GM12878 (cell line): ENCODE results near the gene ZNF462. TPM values are rescaled to one million over a fixed set of nuclear protein-coding genes. Genes with fewer than 3 reads are reported as not detected.

ENCODE experiments used
- BHLHE40 ChIP-seq, 2 experiments: fragments of 450-650 bp in 1 of 2; IDR thresholded peaks; 2 replicates each; pipeline ENCODE4 v1.6.1; 2011 to 2017; ENCODE audit warnings: low read depth in 2 of 2, borderline replicate concordance in 1 of 2, improper control_type of control experiment in 1 of 2, low read length in 1 of 2, mild to moderate bottlenecking in 1 of 2
- CBX3 ChIP-seq: fragments of 200-600 bp; sonication (generic); IDR thresholded peaks from 2 replicates; pipeline ENCODE4 v1.6.1; 2016; ENCODE audit warnings: low read depth, borderline replicate concordance
- CHD1 ChIP-seq: IDR thresholded peaks from 2 replicates; pipeline ENCODE4 v1.6.1; 2012; ENCODE audit warnings: low read depth, low read length, improper control_type of control experiment
- GABPA ChIP-seq: IDR thresholded peaks from 2 replicates; pipeline ENCODE4 v1.6.1; 2014; ENCODE audit warnings: antibody characterized with exemption, low read depth, mild to moderate bottlenecking, inconsistent platforms
- IKZF2 ChIP-seq, 2 experiments: fragments of 450-650 bp; IDR thresholded peaks; 2 replicates each; pipeline ENCODE4 v1.6.1; 2017; ENCODE audit warnings: mild to moderate bottlenecking in 2 of 2, moderate library complexity in 2 of 2
- JUND ChIP-seq: IDR thresholded peaks from 2 replicates; pipeline ENCODE4 v1.6.1; 2012; ENCODE audit warnings: low read depth, mild to moderate bottlenecking, low read length, improper control_type of control experiment, moderate library complexity
- NFIC ChIP-seq: IDR thresholded peaks from 2 replicates; pipeline ENCODE4 v1.6.1; 2012; ENCODE audit warnings: low read depth, mild to moderate bottlenecking, inconsistent platforms, low read length, moderate library complexity
- NFXL1 ChIP-seq: fragments of 450-650 bp; IDR thresholded peaks from 2 replicates; pipeline ENCODE4 v1.6.1; 2017; ENCODE audit warnings: antibody characterized with exemption, mild to moderate bottlenecking, borderline replicate concordance
- SIX5 ChIP-seq: IDR thresholded peaks from 2 replicates; pipeline ENCODE4 v1.6.1; 2011; ENCODE audit warnings: mild to moderate bottlenecking, low read depth, low read length, moderate library complexity; ENCODE audit not compliant: severe bottlenecking
- TCF7 ChIP-seq: IDR thresholded peaks from 2 replicates; pipeline ENCODE4 v1.6.1; 2014; ENCODE audit warnings: antibody characterized with exemption, borderline replicate concordance
- ZNF384 ChIP-seq: IDR thresholded peaks from 2 replicates; pipeline ENCODE4 v1.6.1; 2012; ENCODE audit warnings: low read depth, mild to moderate bottlenecking, low read length, improper control_type of control experiment, borderline replicate concordance
- polyA plus RNA-seq, 11 experiments: library from polyadenylated mRNA; depleted of rRNA in 4 of 11; unstranded in 6 of 11; stranded (reverse) in 5 of 11; fragments of >200 nt; fragmentation: Nextera tagmentation in 4 of 11; fragmentation: Illumina TruSeq in 1 of 11; extraction: Ambion mirVana in 4 of 11; extraction: Trizol in 1 of 11; gene quantifications; 1 replicate in 1 of 11; 2 replicates in 10 of 11; pipeline versions ENCODE4 v1.2.1 to v1.2.3, GENCODE V29; 2011 to 2016; ENCODE audit warnings: inconsistent platforms in 2 of 11, missing spikeins in 2 of 11, low read depth in 1 of 11
- total RNA-seq, 4 experiments: library from RNA; depleted of rRNA in 3 of 4; stranded (reverse); fragments of >200 nt in 3 of 4; fragmentation: Illumina TruSeq in 1 of 4; extraction: Trizol in 1 of 4; gene quantifications; 2 replicates each; pipeline versions ENCODE4 v1.2.1 to v1.2.3, GENCODE V29; 2013 to 2021
- TF ChIP-seq, protein P1 (sequence below): fragments of 450-650 bp; IDR thresholded peaks from 2 replicates; pipeline ENCODE4 v1.6.1; 2018; ENCODE audit warnings: borderline replicate concordance, mild to moderate bottlenecking; ENCODE audit not compliant: partially characterized antibody
- TF ChIP-seq, protein P2 (sequence below): fragments of 450-650 bp; IDR thresholded peaks from 2 replicates; pipeline ENCODE4 v1.6.1; 2017; ENCODE audit warnings: antibody characterized with exemption, mild to moderate bottlenecking, moderate library complexity
- TF ChIP-seq, protein P3 (sequence below): IDR thresholded peaks from 2 replicates; pipeline ENCODE4 v1.6.1; 2012; ENCODE audit warnings: low read depth, low read length, improper control_type of control experiment
- TF ChIP-seq, protein P4 (sequence below): fragments of 450-650 bp; formaldehyde crosslinking; IDR thresholded peaks from 2 replicates; pipeline ENCODE4 v1.4.0; 2022; ENCODE audit warnings: mild to moderate bottlenecking, moderate library complexity
- TF ChIP-seq, protein P5 (sequence below): IDR thresholded peaks from 2 replicates; pipeline ENCODE4 v1.6.1; 2012; ENCODE audit warnings: low read depth, low read length, improper control_type of control experiment
- TF ChIP-seq, protein P6 (sequence below), 3 experiments: IDR thresholded peaks in 2 of 3; conservative IDR thresholded peaks in 1 of 3; 2 replicates each; pipeline ENCODE4 v1.5.1; 2011; ENCODE audit warnings: low read depth in 3 of 3, low read length in 3 of 3, mild to moderate bottlenecking in 3 of 3, control low read depth in 2 of 3, moderate library complexity in 2 of 3, inconsistent platforms in 1 of 3, mixed read lengths in 1 of 3; ENCODE audit not compliant: control insufficient read depth in 2 of 3, insufficient read depth in 1 of 3; ENCODE audit errors: extremely low read depth in 1 of 3

ZNF462 gene
- total and polyA plus RNA-seq, 10 of the 15 experiments (the other 5 are each of a cell fraction or from before 2014, with no cell fraction given) = 0.27 to 13.7 (median 0.55) TPM

DNA sequence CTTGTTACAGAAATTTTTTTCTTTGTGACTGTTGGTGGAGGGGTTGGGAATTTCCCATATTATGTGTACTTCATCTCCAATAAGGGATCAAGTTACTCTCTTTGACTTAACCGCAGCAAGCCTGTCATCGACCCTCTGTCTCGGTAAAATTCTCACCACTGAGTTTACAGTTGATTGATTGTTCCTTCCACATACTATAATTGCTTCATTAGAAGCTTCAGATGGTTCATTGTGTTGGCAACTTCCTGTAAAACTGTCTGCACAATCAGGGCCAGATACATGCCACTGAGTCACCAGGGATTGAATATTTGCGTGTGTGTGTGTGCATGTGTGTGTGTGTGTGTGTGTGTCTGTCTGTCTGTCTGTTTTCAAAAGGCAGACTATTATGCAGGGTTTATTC is 176.6 kb downstream of the ZNF462 start (continued):
- TF ChIP-seq, protein P1, sequence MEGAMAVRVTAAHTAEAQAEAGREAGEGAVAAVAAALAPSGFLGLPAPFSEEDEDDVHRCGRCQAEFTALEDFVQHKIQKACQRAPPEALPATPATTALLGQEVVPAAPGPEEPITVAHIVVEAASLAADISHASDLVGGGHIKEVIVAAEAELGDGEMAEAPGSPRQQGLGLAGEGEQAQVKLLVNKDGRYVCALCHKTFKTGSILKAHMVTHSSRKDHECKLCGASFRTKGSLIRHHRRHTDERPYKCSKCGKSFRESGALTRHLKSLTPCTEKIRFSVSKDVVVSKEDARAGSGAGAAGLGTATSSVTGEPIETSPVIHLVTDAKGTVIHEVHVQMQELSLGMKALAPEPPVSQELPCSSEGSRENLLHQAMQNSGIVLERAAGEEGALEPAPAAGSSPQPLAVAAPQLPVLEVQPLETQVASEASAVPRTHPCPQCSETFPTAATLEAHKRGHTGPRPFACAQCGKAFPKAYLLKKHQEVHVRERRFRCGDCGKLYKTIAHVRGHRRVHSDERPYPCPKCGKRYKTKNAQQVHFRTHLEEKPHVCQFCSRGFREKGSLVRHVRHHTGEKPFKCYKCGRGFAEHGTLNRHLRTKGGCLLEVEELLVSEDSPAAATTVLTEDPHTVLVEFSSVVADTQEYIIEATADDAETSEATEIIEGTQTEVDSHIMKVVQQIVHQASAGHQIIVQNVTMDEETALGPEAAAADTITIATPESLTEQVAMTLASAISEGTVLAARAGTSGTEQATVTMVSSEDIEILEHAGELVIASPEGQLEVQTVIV = no peak
- TF ChIP-seq NFXL1 = no peak
- TF ChIP-seq CBX3 = no peak
- TF ChIP-seq CHD1 = no peak
- TF ChIP-seq, protein P2, sequence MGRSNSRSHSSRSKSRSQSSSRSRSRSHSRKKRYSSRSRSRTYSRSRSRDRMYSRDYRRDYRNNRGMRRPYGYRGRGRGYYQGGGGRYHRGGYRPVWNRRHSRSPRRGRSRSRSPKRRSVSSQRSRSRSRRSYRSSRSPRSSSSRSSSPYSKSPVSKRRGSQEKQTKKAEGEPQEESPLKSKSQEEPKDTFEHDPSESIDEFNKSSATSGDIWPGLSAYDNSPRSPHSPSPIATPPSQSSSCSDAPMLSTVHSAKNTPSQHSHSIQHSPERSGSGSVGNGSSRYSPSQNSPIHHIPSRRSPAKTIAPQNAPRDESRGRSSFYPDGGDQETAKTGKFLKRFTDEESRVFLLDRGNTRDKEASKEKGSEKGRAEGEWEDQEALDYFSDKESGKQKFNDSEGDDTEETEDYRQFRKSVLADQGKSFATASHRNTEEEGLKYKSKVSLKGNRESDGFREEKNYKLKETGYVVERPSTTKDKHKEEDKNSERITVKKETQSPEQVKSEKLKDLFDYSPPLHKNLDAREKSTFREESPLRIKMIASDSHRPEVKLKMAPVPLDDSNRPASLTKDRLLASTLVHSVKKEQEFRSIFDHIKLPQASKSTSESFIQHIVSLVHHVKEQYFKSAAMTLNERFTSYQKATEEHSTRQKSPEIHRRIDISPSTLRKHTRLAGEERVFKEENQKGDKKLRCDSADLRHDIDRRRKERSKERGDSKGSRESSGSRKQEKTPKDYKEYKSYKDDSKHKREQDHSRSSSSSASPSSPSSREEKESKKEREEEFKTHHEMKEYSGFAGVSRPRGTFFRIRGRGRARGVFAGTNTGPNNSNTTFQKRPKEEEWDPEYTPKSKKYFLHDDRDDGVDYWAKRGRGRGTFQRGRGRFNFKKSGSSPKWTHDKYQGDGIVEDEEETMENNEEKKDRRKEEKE = no peak
- TF ChIP-seq, protein P3, sequence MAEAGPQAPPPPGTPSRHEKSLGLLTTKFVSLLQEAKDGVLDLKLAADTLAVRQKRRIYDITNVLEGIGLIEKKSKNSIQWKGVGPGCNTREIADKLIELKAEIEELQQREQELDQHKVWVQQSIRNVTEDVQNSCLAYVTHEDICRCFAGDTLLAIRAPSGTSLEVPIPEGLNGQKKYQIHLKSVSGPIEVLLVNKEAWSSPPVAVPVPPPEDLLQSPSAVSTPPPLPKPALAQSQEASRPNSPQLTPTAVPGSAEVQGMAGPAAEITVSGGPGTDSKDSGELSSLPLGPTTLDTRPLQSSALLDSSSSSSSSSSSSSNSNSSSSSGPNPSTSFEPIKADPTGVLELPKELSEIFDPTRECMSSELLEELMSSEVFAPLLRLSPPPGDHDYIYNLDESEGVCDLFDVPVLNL = no peak
- TF ChIP-seq, protein P4, sequence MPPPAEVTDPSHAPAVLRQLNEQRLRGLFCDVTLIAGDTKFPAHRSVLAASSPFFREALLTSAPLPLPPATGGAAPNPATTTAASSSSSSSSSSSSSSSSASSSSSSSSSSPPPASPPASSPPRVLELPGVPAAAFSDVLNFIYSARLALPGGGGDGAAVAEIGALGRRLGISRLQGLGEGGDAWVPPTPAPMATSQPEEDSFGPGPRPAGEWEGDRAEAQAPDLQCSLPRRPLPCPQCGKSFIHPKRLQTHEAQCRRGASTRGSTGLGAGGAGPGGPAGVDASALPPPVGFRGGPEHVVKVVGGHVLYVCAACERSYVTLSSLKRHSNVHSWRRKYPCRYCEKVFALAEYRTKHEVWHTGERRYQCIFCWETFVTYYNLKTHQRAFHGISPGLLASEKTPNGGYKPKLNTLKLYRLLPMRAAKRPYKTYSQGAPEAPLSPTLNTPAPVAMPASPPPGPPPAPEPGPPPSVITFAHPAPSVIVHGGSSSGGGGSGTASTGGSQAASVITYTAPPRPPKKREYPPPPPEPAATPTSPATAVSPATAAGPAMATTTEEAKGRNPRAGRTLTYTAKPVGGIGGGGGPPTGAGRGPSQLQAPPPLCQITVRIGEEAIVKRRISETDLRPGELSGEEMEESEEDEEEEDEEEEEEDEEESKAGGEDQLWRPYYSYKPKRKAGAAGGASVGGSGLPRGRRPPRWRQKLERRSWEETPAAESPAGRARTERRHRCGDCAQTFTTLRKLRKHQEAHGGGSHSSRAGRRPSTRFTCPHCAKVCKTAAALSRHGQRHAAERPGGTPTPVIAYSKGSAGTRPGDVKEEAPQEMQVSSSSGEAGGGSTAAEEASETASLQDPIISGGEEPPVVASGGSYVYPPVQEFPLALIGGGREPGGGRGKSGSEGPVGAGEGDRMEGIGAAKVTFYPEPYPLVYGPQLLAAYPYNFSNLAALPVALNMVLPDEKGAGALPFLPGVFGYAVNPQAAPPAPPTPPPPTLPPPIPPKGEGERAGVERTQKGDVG = no peak
- no peak for TF ChIP-seq BHLHE40 (IDR thresholded peaks at IDR 0.05; ENCODE audit: borderline replicate concordance in 1 of 2, low read depth in 2 of 2, low read length in 1 of 2)
- no peak for TF ChIP-seq NFIC
- TF ChIP-seq, protein P5, sequence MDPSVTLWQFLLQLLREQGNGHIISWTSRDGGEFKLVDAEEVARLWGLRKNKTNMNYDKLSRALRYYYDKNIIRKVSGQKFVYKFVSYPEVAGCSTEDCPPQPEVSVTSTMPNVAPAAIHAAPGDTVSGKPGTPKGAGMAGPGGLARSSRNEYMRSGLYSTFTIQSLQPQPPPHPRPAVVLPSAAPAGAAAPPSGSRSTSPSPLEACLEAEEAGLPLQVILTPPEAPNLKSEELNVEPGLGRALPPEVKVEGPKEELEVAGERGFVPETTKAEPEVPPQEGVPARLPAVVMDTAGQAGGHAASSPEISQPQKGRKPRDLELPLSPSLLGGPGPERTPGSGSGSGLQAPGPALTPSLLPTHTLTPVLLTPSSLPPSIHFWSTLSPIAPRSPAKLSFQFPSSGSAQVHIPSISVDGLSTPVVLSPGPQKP = no peak
- TF ChIP-seq, protein P6, sequence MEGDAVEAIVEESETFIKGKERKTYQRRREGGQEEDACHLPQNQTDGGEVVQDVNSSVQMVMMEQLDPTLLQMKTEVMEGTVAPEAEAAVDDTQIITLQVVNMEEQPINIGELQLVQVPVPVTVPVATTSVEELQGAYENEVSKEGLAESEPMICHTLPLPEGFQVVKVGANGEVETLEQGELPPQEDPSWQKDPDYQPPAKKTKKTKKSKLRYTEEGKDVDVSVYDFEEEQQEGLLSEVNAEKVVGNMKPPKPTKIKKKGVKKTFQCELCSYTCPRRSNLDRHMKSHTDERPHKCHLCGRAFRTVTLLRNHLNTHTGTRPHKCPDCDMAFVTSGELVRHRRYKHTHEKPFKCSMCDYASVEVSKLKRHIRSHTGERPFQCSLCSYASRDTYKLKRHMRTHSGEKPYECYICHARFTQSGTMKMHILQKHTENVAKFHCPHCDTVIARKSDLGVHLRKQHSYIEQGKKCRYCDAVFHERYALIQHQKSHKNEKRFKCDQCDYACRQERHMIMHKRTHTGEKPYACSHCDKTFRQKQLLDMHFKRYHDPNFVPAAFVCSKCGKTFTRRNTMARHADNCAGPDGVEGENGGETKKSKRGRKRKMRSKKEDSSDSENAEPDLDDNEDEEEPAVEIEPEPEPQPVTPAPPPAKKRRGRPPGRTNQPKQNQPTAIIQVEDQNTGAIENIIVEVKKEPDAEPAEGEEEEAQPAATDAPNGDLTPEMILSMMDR (IDR thresholded peaks at IDR 0.05 in 2 of 3, conservative IDR thresholded peaks at IDR 0.05 in 1 of 3; ENCODE audit: control insufficient read depth in 2 of 3, extremely low read depth in 1 of 3, insufficient read depth in 1 of 3, low read depth in 3 of 3, low read length in 3 of 3) = no peak
- no peak for TF ChIP-seq TCF7
- TF ChIP-seq SIX5 = no peak
- TF ChIP-seq IKZF2 (IDR thresholded peaks at IDR 0.05) = peak; percentile 74 to 78
- no peak for TF ChIP-seq ZNF384
- no peak for TF ChIP-seq GABPA
- TF ChIP-seq JUND = no peak
